Measurements from ENCODE around the gene TRDN.

- TF ChIP-seq, protein P1, sequence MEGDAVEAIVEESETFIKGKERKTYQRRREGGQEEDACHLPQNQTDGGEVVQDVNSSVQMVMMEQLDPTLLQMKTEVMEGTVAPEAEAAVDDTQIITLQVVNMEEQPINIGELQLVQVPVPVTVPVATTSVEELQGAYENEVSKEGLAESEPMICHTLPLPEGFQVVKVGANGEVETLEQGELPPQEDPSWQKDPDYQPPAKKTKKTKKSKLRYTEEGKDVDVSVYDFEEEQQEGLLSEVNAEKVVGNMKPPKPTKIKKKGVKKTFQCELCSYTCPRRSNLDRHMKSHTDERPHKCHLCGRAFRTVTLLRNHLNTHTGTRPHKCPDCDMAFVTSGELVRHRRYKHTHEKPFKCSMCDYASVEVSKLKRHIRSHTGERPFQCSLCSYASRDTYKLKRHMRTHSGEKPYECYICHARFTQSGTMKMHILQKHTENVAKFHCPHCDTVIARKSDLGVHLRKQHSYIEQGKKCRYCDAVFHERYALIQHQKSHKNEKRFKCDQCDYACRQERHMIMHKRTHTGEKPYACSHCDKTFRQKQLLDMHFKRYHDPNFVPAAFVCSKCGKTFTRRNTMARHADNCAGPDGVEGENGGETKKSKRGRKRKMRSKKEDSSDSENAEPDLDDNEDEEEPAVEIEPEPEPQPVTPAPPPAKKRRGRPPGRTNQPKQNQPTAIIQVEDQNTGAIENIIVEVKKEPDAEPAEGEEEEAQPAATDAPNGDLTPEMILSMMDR (IDR thresholded peaks at IDR 0.05), result no peak
- no peak for TF ChIP-seq EP300 (IDR thresholded peaks at IDR 0.05)
- no peak for TF ChIP-seq POLR2A (IDR thresholded peaks at IDR 0.05)
Measured at GRCh38 chr6:123529843-123530242, 106.9 kb downstream of the TRDN start.

All from ovary (tissue), 3 donors.